Ecto neural progenitor cell (in vitro differentiated cells): ENCODE data around the gene SFRP5.

ENCODE experiments used
- DNase-seq: peaks from one replicate; pipeline ENCODE4 v3.0.0-alpha.2; 2018; ENCODE audit warnings: low spot score

SFRP5 gene

GRCh38 chr10:97736902-97737769, 34.7 kb downstream of the SFRP5 start, which contains the start of gene ZFYVE27:
TSS of gene ZFYVE27 (plus strand) at chr10:97737128. CDS start at chr10:97738478, 1,350 bp downstream.
- DNase-seq = peak; percentile 98

DNA sequence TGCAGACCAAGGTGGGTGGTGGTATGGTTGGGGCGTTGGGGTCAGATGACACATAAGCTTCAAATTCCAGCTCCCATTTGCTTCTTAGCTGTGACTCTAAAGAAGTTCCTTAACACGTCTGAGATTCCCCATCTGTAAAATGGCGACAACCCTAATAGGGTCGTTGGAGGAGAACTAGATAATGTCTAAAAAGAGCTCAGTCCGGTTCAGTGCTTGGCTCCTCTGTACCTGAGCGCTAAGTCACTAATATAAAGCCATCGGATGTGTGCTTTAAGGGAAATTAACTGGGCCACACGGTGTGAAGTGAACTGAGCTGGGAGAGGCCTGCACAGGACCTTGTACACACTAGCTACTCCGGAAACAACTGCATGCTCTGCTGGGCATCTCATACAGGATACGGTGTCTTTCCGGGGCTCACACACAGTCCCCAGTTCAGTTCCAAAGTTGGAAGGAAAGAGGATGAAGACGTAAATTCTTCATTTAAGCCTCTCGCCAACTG, 35.3 kb downstream of the SFRP5 start:
- no peak for DNase-seq

DNA sequence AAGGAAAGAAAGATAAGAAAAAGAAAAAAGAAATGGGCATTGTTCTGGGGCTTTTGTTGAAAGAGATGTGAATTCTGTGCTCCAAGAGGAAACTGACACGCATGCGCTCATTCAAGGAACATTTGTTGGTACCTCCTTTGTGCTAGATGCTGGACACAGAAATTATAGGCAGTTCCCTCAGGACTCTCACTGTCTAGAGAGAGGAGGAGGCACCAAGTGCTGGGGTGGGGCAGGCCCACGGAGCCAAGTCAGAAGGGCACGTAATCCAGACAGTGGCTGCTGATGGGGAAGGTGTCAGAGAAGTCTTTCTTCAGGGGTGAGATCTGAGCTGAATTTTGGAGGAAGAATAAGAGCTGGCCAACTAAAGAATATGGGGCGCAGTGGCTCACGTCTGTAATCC, 37.8 kb downstream of the SFRP5 start:
- DNase-seq = no peak

- no peak for DNase-seq
Measured at GRCh38 chr10:97733256-97733655, 38.5 kb downstream of the SFRP5 start.

DNA sequence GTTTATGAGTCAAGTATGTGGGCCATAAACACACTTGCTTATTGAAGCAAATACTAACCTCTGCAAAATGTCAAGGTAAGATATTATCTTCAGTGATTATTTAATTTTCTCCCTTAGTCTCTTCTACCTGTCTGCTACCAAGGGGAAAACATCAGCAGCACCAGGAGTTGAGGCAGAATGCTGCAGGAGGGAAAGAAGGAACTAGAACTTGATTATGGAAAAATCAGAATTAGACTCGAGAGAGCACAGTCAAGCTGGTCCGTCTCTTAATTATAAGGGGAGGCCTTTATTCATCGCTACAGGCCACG, 39.8 kb downstream of the SFRP5 start:
- no peak for DNase-seq

DNA sequence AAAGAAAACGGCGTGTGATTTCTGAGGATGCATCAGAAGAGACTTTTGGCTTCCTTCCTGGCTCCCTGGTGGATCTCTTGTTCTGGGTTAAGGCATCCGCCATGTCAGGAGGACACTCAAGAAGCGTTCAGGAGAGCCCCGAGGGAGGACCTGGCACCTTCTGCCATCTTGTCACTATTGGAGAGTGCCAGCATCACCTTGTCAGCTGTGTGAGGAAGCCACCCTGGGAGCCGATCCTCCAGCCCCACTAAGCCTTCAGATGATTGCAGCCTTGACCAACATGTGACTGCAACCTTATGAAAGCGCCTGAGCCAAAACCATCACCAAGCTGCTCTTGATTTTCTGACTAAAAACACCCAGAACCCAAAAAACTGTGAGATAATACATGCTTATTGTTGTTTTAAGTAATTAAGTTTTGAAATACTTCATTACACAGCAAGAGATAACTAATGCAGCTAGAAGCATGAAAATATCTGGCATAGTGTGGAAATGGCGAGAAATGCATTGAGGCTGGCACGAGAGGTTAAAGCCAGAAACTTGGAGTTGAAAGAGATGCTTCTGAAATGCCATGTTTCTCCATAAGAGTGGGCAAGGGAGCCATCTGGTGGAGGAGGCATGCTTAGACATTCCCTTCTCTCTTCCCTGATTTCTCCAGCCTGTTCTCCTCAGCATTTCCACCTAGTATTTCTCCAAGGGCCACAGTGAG, 40.3 kb downstream of the SFRP5 start:
- peak; percentile 63 for DNase-seq

- DNase-seq = no peak
Measured at GRCh38 chr10:97729014-97729413, 42.8 kb downstream of the SFRP5 start.

DNA sequence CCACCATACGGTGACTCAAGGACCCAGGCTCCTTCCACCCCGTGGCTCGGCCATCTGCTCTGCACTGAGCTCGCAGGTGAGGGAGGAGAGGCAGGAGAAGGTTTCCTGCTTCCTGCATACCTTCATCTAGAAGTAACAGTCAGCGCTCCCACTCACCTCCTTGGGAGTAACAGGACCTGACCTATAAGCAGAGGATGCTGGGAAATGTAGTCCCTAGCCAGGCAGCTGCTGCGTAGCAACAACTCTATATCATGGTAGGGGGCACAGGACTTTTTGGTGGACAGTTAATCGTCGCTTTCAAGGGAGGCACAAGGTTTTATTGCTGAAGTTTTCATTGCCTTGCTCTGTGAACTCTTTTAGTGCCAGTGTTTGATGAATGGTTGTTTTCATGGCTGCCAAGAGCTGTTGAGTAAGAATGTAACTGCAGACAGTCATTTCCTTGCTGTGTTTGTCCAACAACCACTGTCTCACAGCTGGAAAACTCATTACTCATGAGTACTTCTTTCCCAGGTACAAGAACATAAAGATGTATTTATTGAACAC, 45.1 kb downstream of the SFRP5 start:
- DNase-seq = no peak

- DNase-seq = no peak
Measured at GRCh38 chr10:97724341-97724941, 47.4 kb downstream of the SFRP5 start.

DNA sequence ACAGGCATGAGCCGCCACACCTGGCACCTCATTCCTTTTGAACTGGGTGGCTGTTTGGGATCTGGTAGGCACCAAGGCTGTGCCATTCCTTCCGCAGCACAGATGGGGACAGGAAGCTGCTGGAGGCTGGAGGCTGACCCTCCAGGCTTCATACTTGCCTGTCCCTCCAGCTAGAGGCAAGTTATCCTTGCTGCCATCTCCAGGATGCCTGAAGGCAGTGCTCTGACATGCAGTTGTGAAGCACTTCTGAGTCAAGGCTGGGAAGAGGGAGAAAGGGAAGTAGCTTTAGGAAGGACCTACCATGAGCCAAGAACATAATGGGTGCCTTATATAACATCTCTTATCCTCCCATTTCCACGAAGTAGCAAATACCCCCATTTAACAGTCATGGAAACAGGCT, 48.8 kb downstream of the SFRP5 start:
- no peak for DNase-seq

DNA sequence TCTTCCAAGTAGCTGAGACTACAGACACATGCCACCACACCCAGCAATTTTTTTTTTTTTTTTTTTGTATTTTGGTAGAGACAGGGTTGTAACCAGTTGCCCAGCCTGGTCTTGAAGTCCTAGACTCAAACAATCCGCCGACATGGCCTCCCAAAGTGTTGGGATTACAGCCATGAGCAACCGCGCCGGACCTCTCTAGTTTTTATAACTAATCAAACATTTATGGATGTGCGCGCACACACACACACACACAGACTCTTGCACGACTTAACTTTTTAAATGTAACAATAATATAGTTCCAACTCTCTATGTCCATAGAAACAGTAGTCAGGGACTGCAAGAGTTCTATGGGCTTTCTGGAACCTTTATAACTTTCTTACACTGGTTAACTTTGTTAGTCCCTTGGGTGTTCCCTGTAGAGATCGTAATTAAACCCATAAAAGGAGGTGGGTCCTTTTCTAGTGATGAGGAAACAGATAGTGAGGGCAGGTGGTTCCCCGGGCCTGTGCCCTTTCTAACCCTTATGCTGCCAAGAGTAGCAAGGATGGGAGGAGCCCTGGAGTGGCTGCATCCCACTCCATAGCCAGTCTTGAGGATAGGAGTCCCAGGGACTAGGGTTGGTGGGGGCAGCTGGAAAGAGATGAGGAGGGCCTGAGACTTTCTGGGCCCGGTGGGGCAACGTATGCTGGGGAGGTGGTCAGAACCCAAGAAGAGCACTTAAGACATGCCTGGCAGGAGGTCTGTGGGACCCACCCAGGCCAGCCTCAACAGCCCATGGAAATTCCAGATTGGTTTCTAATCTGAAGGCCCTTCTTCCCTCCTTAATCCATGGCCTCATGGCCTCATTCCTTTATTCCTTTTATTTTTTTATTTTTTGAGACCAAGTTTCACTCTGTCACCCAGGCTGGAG, 49.7 kb downstream of the SFRP5 start:
- no peak for DNase-seq

DNA sequence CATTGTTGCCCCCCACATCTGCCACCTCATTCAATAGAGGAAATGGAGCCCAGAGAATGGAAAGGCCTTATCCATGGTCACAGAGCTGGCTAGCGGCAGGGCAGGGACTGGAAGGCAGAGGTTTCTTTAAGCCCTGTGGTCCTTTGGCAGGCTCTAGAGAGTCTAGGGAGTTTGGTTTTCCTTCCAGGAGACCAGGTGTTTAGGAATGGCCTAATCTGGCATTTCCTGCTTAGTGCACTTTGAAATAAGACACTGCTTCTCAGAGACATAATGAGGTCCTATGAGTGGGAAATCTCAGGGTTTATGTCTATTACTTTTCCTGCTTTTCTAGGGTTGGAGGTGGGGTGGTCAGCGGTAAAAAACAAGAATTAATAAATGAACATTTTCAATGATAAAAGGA, 52.2 kb downstream of the SFRP5 start:
- DNase-seq = no peak

- DNase-seq = no peak
Measured at GRCh38 chr10:97718659-97719142, 53.1 kb downstream of the SFRP5 start.

DNA sequence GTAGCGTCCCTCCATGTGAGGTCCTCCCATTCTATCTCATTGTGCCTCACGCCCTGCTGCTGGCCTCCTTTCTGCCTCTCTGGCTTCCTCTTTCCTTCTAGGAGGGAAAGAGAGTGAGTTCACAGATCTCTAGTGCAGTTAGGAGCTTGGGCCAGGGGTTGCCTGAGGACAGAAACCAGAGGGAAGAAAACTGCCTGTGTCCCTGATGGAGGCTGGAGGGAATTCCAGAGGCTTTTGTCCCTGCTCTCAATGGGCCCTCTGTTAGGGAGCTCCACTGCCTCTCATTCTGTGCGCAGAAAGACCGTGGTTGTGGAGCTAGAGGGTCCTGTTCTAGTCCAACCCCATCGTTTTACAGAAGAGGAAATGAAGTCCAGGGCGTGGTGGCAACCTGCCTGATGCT, 53.6 kb downstream of the SFRP5 start:
- DNase-seq = no peak

DNA sequence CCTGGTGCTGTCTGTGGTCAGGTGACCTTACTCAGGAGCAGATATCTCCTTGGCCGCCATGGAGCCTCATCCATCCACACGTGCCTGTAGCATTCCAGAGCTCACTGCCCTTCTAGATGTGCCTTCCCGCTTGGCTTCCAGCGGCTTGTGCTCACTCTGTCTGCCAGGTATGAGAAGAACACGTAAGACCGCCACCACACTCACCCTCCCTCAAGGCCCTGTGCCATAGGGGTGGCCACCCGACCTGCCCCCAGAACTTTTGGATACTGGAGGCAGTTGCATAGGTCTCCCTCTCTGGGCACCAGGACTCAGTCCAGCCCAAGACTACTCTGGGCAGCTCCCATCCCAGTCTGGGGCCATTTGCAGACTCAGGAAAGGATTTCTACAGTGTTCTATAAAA, 54.2 kb downstream of the SFRP5 start:
- DNase-seq = no peak
